GM21619 (cell line): ENCODE measurements around the gene RAD51B.
"Not testable (repeated sequence)": the region's sequence is repeated elsewhere in the genome, so short reads cannot be mapped to it uniquely, and the experiment has no call there.

Experiments
- ATAC-seq: cut with Tn5 transposase; IDR thresholded peaks from one replicate; pipeline ENCODE4 v1.9.1; 2021; ENCODE audit not compliant: unreplicated experiment

The RAD51B gene

DNA sequence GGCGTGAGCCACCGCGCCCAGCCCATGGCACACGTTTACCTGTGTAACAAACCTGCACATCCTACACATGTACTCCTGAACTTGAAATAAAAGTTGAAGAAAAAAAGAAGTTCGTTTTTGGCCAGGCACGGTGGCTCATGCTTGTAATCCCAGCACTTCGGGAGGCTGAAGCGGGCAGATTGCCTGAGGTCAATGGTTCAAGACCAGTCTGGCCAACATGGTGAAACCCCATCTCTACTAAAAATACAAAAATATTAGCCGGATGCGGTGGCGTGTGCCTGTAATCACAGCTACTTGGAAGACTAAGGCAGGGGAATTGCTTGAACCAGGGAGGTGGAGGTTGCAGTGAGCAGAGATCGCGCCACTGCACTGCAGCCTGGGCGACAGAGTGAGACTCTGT, 879.2 kb downstream of the RAD51B start:
- ATAC-seq, result not testable (repeated sequence)

DNA sequence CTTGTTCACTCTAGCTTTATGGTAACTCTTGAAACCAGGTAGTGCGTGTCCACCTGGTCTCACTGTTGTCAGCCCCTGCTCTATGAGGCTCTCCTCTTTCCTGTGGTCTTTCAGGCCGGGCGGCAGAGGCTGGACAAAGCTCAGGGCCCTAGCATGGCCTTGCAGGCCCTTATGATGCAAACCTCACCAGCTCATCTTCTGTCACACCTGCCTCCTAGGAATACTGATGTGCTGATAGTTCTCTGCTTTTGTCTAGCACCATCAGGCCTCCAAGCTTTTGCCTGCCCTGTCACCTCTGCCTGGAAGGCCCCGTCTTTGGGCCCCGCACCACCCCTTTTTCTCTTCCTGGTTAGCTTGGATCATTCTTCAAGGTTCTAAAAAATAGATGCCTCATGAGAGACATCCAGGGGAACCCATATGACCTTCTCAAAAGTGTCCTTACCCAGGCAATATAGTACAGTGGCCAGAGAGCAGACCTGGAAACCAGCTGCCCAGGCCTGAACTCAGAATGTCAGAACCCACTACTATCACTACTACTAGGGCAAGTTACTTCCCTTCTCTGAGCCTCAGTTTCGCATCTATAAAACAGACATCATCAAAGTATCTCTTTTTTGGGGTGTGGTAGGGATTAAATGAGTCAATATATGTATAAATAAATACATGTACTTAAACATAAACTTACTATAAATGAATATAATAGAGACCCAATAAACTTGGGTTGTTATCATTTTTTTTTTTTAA, 881.6 kb downstream of the RAD51B start:
- ATAC-seq, result no peak

DNA sequence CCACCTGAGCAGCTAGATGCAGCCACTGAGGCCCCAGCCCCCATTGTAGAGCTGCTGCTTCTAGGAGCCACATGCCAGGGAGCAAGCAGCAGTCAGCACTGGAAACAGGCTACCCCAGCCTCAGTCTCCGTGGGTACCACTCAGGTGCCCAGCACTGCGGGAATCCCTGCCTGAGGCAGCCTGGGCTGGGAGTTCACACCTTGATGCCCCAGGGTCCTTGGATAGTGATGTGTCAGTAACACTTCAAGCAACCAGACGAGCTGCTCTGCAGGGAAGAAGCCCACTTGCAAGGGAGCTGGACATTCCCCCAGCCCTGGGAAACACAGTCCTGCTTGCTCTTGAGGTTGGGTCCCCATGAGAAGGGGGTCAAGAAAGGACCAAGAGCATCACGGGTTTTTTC, 882.6 kb downstream of the RAD51B start:
- ATAC-seq, result no peak

DNA sequence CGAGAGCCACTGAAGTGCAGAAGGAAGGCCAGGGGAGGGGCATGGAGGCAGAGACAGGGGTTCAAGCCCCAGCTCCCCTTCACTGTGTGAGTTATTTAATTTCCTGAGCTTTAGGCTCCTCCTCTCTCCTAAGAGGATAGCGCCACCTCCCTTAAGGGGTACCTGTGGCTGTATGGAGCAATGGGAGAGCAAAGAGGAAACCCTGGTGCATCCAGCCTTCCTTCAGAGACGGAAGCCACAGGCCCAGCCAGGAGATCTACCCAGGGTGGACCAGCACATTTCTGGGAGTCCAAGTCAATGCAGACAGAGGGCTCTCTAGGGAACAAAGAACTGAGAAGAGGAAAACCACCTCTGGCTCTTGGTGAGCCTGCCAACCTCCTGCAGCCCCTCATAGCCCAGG, 883.0 kb downstream of the RAD51B start:
- ATAC-seq, result no peak

DNA sequence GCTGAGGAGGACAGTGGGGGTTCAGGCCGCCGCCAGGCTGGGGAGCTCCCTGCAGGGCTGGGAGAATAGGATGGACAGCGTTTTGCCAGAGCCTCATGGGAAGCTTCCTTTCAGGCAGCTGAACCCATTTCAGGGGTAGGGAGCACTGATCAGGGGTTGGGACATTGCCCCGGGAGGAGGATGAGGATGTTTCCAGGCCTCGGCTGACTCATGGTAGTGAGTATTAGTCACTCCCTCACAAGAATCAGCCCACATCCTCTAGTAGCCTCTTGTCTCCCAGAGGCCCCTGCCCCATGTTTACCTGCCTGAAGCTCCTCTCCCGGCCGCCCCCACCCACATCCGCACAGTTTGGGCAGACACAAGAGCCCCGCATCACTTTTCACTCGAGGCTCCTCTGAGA, 883.5 kb downstream of the RAD51B start:
- ATAC-seq, result no peak

DNA sequence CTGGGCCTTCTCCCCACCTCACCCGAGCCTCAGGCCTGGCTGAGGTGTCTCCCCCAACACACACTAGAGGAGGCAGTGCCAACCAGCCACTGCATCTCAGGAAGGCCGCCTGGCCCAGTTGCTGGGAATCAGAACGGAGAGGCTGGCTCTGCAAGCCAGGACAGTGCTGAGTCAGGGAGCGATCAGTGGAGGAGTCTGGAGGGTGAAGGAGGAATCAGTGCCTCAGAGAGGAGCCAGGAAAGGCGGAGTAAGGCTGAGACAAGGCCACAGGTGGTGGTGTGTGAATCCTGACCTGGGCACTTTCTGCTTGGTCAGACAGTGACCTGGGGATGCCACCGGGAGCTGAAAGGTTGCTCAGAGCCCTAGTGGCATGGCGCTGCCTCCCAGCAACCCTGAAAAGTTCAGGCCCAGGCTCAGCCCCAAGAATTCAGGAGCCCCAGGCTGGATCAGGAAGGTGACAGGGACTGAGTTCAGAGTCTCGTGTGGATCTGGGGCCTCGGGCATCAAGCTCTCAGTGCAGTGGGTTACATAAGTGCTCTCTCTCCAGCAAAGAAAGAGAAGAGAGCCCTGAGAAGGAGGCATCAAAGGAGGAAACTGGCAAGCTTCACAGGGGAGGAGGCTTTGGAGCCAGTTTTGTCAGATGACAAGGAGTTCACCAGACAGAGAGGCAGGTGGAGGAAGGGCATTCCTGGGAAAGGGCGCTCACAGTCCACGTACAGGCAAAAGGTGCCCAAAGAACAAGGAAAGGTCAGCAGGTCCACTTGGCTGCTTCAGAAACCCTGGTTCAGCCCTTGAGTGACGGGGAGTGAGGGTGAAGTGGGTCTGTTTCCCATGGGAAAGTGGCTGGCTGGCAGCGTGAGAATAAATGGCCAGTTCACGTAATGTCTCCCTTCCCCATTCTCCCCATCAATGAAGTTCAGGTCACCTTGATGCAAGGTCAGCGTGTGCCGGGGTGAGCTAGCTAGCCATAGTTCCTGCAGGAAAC, 885.4 kb downstream of the RAD51B start:
- ATAC-seq, result no peak

DNA sequence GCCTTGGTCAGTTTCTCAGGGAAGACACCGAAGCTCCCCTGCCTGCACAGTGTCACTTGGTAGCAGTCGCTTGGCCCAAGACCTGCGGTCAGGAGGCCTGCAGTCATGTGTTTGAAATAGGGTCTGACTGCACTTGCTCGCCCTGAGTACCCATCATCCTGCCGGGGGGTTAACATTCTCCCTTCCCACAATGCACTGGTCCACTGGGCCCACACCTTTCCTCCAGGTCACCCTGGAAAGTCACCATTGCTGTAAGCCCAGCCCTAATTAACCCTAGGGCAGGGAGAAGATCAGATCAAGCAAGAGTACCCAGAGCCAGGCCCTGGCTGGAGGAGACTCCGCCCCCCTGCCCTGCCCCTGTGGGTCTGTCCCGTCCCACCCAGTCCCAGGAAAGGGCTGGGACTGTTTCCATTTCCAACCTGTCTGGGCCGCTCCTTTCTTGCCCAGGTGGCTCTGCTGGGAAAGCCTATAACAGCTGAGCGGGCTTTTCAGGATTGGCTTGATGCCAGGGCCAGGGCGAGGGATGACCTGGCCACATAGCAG, 886.2 kb downstream of the RAD51B start:
- no peak for ATAC-seq

DNA sequence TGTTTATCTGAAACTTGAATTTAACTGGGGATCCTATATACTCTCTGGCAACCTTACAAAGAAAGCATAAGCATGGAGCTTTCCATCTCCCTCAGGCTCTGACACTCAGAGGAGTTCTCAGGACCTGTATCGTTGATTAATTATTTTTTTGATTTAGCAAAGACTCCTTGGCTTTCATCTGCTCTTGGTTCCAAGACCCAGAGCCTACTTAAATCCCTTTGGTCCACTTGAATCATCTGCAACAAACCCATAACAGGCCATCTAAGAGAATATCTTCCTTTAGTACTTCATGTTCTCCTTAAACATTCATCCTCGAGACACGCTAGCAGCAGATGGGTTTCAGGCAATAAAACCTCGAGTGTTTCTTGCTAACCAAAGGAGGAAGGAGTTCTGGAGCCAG, 887.9 kb downstream of the RAD51B start:
- ATAC-seq, result no peak

DNA sequence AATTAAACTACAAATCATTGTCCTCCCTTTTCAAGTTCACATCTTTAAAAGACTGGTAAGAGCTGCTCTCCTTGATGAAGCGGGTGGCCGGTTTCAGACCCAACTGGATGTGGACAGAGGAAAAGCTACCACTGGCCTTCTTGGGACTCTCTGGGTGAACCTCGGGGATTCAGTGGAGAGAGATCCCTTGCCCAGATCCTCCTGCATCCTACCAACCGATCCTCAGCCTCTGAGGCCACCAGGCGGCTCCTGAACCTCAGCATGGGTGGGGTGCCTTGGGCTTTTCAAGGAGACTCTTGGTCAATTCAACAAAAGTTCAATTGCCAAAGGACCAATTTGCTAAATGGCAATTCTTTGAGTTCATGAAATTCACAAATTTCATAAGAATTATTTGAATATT, 888.8 kb downstream of the RAD51B start:
- ATAC-seq, result no peak

DNA sequence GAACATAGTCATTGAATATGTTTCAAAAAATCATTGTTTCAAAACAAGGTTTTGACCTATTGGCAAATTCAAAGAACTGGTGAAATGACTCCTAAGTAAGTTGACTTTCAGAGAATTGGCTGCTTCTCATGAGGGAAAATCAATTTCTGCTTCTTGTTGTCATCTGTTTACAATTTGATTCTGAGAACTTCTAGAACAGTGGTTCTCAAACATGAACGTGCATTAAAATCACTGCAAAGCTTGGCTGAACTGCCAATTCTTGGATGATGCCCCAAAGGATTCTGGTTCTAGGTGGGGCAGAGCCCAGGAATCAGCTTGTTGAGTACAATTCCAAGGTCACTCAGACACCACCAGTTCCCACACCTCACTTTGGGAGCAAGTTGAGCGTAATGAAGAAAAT, 889.4 kb downstream of the RAD51B start:
- ATAC-seq, result no peak

DNA sequence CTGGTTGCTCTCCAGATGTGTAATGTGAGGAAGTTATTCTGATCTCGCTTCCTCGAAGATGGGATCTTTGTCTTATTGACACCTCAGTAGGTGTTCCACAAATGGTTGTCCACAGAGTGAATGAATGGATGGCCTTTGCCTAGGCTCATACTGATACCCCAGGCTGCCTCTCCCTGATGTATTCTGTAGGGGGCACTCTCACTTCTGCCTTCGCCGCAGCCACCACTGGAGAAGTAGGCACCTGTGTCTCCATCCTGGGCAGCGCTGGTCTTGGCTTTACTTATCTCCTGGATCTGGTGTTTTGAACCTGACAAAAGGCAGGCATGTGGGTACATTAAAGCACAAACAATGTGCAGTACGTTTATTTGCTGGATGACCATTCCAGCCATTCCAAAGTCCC, 891.2 kb downstream of the RAD51B start:
- ATAC-seq, result no peak

DNA sequence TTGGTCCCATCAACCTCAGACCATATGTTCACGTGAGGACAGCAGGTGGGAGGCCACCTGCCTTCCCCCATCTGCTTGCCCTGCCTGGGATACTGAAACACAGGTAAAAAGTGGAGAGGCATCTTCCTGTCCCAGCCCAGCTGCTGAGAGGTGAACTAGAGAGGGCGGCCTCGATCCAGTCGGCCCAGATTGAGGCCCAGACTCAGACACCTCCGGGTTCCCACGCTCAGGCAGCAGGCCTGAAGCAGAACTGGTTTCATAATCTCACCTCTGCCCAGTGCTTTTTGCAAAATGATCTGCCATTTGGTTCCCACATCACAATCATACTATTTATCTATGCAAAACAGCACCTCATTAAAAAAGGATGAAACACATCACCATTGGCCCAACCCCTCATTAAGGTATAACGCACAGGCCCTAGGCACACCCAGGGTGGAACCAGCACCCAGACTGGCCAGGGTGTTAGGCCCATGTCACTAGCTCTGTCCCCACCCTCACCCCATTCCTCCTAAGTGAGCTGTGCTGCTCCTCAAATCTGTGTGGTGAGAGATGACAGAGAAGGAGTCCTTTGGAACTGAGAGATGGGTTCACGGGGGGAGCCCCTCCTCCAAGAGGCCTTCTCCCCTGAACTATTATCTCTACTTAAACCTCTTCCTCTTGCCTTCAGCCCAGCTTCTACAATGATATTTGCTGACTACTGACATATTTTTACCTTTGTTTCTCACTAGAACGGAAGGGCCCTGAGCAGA, 892.2 kb downstream of the RAD51B start:
- ATAC-seq, result no peak

DNA sequence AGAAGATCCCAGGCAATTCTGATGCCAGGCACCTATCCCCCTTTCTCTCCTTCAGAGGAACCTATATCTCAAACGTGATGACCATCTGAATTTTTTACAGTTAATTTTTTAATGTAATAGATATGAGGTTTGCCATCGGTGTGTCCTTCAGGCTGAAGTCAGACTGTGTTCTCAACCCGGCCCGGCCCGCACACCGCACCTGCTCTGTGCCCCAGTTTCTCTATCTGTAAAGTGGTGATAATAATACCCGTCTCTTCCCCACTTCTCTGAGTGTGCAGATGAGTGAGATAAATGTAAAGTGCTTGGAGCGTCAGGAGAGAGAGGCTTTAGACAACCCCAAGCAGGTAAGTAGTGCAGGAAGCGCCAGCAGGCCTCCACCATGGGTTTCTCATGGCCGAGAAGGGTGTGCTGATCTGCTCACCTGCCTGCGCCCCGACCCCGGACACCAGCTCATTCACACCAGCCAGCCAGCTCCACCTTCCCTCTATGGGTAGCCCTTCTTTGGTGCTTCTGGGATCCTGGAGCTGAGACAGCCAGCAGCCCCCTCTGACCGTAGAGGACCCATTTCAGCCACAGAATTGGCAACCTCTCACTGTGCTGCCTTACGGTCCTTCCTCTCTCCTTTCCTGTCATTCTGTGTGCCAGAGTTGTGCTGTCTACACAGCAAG, 893.3 kb downstream of the RAD51B start:
- ATAC-seq, result no peak

DNA sequence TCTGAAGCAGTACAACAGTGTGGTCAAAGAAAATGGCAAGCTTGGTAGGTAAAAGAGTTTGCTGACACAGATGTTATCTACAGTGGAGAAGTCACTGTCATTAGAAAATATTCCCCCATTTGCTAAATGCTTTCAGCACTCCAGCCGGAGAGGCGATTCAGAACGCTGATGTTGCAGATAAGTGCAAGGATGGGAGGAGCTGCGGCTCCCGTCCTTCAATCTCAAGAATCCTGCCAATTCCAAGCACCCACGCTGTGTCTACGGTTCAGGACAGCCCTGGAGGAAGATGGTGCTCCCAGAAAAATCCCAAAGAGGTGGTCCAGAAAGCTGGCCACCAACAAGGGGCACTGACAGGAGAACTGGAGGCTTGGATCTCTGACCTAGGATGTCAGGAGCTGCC, 894.2 kb downstream of the RAD51B start:
- ATAC-seq, result no peak

DNA sequence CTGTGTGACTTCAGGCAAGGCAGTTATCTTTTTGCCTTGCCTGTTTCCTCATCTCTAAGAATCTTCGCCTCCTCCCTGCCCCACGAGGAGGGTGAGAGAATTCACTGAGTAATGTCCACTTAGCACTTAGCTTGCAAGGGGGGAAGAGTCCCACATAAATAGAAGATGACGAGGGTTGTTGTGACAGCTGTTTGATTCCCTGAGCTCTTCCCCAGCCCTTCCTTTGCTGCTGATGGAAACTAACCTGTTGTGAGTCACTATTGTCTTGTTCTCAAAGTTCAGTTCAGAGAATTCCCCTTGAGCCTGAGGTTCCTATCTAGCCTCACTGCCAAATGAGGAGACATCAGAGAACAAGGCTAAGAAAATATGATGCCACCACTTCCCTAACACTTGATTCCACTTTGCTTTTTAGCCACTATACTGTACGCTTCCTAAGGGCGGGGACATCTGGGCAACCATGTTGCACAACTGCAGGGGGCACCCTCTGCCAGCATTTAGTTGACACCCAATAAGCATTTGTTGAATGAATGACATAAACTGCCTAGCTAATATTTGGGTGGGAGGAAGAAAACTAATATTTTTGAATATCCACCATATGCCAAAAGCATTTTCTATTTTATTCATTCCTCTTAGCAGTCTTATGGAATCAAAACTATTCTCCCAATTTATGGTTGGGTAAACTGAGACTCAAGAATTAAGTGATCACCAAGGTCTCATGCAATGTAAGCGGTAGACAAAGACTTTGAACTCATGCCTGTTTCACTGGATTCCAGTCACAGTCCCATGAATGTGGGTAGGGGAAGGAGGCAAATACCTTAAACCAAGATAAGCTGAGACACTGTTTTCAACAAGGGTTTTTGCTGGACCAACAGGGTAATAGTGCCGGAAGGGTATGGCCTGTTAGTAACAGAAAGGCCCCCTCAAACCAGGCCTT, 895.7 kb downstream of the RAD51B start:
- no peak for ATAC-seq

DNA sequence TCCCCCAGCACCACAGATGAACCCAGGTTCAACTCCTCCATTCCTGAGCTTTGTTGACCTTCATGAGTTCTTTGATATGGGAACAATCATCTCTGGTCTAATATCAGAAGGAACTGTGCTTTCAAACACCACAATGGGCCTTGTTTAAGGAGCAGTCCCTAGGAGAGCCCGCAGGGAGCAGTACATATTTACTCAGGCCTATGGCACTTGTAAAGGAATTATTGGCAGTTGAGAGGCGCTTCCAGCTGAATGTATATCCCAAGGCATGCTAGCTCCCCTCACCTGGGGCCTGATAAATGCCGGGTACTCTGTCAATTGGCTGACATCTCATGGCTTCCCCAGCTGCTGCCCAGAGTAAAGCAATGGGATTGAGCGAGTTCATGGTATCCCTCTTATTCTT, 897.1 kb downstream of the RAD51B start:
- no peak for ATAC-seq

DNA sequence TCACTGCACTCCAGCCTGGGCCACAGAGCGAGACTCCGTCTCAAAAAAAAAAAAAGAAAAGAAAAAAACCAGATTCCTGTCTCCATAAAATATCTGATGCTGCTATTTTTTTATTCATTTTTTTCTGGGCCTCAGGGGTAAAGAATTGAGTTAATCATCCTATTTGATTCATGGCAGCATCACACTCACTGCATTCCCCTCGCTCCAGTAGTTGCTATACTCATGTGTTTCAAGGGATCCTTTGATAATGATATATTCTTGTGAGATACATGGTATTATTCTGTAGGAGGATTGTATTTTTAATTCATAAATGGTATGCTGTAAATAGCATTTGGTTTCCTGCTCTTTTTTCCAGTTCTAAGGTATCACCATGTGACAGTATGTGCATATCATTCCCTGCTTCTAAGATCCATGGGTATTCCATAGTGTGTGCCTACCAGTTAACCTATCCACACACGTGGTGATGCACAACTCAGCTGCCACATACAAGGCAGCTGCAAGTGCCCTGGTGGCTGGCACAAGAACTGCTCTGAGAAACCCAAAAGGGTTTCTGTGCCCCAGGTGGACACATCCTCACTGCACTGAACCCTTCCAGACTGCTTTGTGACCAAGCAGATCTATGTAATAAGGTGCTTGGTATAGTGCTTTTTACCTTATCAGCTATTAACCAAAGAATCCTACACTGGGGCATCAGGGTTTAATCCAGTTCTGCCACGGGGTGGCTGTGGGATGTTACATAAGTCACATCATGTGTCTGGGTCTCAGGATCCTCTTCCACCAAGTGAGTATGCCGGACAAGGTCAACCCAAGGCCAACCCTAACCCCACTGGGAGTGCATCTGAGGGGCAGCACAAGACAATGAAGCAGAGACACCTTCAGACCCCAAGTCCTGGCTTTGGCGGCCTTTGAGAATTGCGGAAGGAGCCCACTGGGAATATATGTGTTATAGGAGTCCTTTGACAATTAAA, 898.7 kb downstream of the RAD51B start:
- ATAC-seq, result no peak

DNA sequence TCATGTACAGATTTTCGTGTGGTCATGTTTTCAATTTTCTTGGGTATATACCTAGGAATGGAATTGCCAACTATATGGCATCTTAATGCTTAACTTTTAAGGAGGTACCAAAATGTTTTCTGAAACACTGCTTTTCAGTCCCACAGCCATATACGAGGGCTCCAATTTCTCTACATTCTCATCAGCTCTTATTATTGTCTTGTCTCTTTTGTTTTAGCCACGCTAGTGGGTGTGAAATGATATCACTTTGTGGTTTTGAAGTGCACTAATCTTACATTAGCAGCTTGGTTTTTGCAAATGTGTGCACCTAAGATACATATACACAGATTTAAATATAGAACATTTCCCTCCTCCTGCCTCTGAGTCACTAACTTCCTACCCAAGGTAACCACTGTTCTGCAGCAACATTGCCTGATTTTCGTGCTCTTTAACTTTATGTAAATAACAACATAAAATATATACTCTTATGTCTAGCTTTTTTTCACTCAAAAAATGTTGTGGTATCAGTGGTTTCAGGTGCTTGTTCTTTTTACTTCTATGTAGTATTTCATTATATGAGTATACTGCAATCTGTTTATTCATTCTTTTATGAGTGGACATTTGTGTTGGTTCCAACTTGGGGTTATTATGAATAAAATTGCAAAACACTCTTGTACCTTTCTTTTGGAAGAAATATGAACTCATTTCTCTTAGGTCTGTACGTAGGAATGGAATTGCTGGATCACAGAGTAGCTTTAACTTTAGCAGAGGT, 900.2 kb downstream of the RAD51B start:
- ATAC-seq, result no peak
